GM19193 (cell line): Measurements from ENCODE around the gene CPEB3.

Source experiments
- POLR2A ChIP-seq: IDR thresholded peaks from 4 replicates; pipeline ENCODE4 v1.6.1; 2011; ENCODE audit not compliant: insufficient read depth, insufficient read length; ENCODE audit errors: extremely low read depth

CPEB3 gene

DNA sequence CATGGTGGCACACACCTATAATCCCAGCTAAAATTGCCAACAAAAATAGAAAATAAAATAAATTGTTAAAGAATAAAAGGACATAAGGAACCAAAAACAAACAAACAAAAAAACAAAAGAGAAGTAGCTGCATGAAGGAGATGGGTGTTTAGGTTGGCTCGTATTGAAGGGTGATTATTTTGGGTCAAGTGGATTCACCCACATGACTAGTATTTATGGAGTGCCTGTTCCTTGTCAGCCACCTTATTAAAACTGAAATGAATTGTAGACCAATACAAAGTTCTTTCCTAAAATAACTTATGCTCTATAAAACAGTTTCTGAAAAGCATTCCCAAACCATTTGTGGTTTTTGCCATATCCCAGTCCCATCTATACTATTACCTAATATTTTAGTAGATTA is 228.6 kb downstream of the CPEB3 start:
- TF ChIP-seq POLR2A = no peak

DNA sequence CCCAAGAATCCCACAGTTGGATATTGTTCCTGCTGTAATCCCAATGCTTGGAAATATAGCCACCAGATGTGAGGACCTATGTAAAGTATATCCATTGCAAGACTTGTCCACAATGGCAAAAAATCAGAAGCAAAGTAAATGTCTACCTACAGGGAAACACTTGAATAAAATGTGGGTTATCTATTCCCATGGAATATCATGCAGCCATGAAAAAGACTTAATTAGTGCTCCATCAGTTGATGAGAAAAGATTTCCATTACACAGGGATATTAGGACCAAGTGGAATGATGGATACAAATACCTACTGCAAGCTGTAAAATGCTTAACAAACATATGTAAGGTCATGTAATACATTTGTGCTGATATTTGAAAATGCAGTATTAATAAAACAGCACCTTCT is 236.1 kb downstream of the CPEB3 start:
- no peak for TF ChIP-seq POLR2A

DNA sequence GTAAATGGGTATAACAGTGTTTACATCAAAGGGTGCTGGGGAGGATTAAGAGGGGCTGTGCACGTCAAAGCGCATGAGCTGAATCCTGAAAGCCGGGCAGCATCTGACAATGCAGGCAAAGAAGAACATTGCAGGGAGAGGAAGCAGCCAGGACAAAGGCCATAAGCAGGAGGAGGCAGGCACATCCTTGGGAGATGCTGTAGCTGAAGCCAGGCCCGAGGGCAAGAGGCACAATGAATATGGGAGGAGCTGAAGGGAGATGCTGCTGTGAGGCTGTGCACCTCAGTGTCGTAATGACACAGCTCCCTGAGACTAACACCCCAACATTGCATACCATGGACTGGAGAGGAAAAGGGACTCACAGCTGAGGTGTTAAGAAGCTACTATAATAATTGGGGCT is 238.1 kb downstream of the CPEB3 start:
- TF ChIP-seq POLR2A = no peak

DNA sequence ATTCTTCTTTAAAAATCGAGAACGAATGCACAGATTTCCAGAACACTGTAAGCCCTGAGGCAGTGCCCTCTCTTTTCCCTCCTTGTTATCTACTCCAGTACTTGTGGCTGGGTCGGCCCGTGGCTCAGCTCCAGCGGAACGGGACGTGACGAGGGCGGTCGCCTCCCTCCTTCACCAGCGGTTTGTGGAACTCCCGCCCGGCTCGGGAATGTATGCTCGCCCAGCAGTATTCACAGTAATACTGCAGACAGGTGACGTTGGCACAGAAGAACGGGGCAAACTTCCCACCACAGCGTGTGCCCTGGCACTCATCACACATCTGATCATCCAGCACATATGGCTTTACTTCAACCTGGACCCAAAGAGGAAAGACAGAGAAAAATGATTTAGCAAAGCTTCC is 238.8 kb downstream of the CPEB3 start:
- TF ChIP-seq POLR2A = no peak

DNA sequence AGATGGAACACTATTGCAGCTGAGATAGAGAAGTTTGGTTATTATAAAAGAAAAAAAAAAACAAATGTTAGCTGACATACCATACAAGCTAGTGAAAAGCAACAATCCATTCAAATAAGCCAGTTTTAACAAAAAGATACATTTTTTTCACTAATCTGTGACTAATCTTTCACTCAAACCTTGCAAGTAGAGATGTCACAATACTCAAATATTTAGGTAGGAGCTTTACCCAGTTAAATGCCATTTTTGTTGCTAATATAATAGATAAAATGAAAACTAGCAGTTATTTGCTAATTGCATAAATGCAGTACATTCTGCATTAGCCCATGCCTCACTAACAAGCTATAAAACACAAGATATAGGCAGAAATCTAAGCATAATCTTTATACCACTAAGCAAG is 243.7 kb downstream of the CPEB3 start:
- TF ChIP-seq POLR2A = no peak

DNA sequence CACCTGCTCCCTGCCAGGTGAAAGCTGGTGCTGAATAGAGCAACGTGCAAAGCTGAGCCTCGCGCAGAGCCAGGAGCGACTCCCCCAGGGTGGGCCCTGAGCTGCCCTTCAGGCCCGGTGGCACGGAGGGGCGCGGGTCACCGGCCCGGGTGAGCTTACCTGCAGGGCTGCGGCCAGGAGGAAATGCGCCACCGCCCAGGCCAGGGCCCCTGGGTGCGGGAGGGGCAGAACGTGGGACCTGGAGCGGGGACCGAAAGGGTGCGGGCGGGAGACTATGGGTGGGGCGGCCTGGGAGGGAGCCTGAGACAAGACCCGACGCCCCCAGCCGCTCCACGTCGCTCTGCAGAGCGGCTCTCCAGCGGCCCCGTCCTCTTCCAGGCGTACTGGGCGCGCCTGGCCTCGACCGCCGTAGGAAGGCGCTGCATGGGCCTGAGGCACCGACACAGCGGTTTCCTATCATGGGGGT is 245.2 kb downstream of the CPEB3 start:
- no peak for TF ChIP-seq POLR2A

DNA sequence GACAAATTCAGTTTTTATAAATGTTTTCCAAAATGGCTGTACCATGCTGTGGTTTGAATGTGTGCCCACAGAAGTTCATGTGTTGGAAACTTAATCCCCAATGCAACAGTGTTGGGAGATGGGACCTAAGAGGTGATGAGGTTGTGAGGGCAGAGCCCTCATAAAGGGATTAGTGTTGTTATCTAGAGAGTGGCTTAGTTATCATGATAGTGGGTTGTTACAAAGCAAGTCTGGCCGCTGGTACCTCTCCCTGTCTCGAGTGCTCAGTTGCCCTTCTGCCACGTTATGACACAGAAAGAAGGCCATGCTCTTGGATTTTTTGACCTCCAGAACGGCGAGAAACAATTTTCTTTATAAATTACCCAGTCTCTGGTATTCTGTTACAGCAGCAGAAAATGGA is 248.3 kb downstream of the CPEB3 start:
- no peak for TF ChIP-seq POLR2A

DNA sequence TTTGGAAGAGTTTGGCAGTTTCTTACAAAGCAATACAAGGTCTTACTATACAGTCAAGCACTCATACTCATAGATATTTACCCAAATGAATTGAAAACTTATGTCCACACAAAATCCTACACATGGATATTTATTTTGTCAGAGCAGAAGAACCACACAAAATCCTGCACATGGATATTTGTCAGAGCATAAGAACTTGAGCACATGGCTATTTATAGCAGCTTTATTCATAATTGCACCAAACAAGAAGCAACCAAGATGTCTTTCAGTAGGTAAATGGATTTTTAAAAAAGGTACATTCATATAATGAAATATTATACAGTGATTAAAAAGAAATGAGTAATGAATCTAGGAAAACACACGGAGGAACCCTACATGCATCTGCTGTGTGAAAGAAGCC is 251.9 kb downstream of the CPEB3 start:
- TF ChIP-seq POLR2A = no peak

DNA sequence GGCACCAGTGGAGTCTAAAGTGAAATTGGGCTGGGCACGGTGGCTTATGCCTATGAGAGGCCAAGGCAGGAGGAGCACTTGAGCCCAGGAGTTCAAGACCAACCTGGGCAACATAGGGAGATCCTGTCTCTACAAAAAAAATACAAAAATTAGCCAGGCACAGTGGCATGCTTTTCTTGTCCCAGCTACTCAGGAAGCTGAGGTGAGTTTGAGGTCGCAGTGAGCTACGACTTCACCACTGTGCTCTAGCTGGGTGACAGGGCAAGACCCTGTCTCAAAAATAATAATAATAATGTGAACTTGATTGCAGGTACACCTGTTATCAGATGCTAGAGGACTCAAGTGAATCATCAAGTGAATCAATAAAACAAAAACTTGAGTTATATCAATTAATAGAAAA is 259.3 kb downstream of the CPEB3 start:
- TF ChIP-seq POLR2A = no peak

DNA sequence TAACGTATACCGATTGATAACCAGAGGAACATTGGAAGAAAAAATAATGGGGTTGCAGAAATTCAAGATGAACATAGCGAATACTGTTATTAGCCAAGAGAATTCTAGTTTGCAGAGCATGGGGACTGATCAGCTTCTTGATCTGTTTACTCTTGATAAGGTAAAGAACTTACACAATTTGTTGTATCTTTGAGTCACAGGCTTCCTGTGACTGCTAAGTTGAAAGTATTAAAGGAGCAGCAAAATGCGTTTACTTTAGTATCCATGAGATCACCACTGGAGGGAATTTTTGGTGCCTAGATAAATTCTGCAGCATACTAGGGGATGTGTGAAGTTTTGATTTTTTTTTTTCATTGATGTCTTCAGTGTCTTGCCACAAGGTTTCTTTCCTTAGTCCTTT is 263.7 kb downstream of the CPEB3 start:
- no peak for TF ChIP-seq POLR2A

DNA sequence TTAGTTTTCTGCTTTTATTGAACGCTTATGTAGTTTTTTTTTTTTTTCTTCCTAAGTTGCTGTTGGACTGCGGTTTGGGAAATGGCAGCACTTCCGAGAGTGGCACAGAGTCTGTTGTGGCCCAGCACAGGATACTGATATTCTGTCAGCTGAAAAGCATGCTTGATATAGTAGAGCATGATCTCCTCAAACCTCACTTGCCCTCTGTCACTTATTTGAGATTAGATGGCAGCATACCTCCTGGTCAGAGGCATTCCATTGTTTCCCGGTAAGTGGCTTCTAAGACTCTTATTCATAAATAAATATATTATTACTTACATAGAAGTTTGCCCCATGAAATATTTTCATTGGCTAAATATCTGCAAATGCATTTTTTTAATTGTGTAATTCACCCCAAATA is 266.2 kb downstream of the CPEB3 start:
- TF ChIP-seq POLR2A = no peak

DNA sequence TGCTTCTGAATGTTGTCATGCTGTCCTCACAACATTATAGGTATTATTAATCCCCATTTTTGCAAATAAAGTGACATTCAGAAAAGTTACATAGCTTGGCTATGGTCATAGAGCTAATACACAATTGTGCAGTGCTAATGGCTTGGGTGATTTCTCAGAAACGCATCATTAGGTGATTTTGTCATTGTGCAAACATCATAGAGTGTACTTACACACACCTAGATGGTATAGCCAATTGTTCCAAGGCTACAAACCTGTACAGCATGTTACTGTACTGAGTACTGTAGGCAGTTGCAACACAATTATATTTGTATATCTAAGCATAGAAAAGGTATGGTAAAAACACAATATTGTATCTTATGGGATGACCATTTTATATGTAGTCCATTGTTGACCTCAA is 276.3 kb downstream of the CPEB3 start:
- no peak for TF ChIP-seq POLR2A

DNA sequence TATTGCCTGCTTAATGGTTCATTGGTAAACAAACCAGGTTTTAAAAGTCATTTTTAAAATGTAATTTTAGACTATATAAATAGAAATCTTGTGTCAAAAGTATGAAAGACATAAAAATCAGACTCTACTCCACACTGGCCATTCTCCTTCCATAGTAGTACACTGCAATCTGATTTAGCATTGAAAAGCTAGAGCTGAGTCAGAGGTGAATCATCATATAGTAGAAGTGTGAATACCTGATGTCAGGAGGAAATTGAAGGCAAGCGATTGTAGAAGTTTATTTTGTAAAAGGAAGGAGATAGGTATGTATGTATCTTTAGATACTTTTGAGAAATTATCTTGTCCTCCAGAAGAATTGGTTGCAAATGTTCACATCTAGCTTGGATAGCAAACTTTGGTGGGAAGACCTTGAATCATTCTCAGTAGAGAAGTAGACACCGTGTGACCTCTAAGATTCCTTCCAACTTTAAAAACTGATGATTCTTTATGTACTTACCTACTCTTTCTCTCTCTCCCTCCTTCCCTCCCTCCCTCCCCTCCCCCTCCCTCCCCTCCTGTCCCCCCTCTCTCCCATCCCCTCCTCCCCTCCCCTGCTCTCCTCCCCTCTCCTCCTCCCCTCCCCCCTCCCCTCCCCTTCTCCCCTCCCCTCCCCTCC is 279.2 kb downstream of the CPEB3 start:
- TF ChIP-seq POLR2A = no peak

DNA sequence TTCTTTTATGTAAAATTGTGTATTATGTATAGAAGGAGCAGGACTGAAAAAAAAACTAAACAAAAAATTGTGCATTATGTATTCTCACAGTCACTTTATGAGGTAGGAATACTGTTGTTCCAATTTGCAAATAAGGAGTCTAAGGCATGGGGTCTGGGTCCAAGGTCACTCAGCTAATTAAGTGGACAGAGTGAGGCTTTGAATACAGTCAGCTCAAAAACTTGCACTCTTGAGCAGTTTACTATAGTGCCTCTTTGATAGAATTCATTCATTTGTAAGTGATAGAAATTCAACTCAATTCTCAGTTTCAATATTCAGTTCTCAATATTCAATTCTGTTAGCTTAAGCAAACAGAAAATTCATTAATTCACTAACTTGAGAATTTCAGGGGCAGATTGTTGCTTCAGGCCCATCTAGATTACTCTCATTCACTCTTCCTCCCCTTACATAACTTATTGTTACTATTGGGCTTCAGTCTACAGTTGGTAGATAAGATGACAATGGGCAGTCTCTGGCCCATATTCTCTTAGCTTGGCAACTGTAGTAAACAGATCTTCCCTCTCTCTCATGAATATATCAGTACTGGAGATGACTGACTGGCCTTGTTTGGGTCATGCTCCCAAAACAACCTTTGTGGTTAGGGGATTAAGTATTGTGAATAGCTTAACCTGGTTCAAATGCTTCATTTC is 280.7 kb downstream of the CPEB3 start:
- TF ChIP-seq POLR2A = no peak

DNA sequence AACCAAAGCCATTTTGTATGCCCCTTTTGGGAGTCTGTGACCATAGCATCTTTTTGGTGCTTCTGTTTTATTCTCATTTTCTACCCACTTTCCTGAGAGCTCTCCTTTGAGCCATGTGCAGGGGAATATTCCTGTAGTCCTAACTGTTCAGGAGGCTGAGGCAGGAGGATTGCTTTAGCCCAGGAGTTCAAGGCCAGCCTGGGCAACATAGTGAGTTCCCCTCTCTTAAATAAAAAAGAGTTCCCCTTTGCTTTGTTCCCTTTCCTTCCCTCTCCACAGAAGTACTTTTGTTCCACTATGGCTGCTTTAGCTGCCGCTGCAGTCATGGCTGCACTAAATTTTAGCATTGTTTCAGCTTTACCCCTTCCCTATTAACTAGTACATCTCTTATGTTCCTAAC is 281.4 kb downstream of the CPEB3 start:
- TF ChIP-seq POLR2A = no peak

DNA sequence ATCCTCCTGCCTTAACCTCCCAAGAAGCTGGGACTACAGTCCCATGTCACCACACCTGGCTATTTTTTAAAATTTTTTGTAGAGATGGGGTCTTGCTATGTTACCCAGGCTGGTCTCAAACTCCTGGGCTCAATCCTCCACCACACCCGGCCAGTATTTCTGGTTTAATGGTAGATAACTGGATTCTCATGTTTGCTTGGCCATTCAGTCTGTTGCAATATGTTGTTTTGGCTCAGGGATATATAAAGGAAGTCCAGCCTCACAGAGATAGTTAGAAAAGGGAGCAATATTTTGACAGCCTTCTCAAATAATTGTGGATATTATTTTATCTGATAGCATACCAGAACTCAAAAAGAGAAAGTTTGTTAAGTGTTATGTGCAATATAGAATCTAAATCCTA is 284.9 kb downstream of the CPEB3 start:
- TF ChIP-seq POLR2A = no peak
